Measurements from ENCODE around the gene PTPRJ. TPM values are rescaled to one million over a fixed set of nuclear protein-coding genes. Genes with fewer than 3 reads are reported as not detected.

The PTPRJ gene
- total and polyA plus RNA-seq, 9 of the 15 experiments (the other 6 are each of a cell fraction or from before 2014, with no cell fraction given) = 0.56 to 10.7 (median 4.8) TPM

DNA sequence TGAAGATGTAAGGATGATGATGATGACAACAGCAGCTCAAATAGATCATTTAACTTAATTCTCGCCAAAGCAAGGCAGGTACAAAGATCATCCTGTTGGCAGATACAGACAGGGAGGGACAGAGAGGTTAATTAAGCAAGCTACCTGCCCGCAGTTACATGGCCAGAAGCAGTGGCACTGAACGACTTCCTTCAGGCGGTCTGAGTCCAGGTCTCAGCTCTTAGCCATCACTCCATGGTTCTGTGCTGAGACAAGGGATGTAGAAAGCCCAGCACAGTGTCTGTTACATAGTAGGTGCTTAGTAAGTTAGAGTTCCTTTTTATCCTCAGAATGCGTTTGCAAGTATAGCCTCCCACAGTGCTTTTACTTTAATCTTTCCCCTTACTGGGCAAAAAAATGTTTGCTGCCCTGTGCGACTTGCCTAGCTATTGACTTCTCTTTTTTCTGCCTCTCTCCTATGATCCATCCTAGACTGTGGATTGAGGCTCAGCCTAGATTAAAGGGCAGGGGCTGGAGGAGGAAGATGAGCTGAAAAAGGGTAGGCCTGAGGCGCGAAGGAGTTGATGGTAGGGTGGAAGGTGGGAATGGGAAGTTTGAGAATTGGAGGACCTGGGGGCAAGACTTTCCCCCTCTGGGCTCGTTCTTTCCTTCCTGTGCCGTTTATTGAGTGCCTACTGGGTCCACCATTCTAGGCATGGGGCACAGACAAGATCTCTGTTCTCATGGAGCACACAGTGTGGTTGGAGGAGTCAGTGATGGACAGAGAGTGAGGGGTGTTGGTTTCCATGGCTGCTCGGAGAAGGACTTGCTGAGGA is 128.1 kb downstream of the PTPRJ start:
- no peak for DNase-seq (ENCODE audit: extremely low read depth in 1 of 4, low spot score in 3 of 4)
- Histone ChIP-seq H3K9me1 (ENCODE audit: control insufficient read depth, insufficient read depth, low read length) (no peaks in the 10 kb centered on the region), H3K27me3 (ENCODE audit: control insufficient read depth in 2 of 2, insufficient read depth in 2 of 2, low read length in 2 of 2) (no peaks in the 10 kb centered on the region), H4K20me1 (replicated peaks; ENCODE audit: control insufficient read depth, insufficient read depth, low read length) (no peaks in the 10 kb centered on the region), H3K4me3 (no peak overlapping the region), H2AFZ (ENCODE audit: low read depth, low read length) (no peak overlapping the region), H3K36me3 (ENCODE audit: control insufficient read depth, insufficient read depth, low read length) (no peaks in the 10 kb centered on the region), H3K27ac (ENCODE audit: extremely low read depth, low read depth, low read length) (no peak overlapping the region), H3K4me1 (replicated peaks in 1 of 2; ENCODE audit: control insufficient read depth in 2 of 2, insufficient read depth in 2 of 2, low read length in 2 of 2) (peaks cover 4 to 5% of the 10 kb centered on the region in 2 experiments; a peak in 4 of 5 replicates), H3K4me2 (ENCODE audit: insufficient read depth, low read length) (no peak overlapping the region), H3K79me2 (ENCODE audit: control insufficient read depth, insufficient read depth, low read length) (no peaks in the 10 kb centered on the region), H3K9ac (ENCODE audit: insufficient read depth in 1 of 2, low read depth in 2 of 2, low read length in 2 of 2) (peak overlapping the region in 1 of 2 experiments; percentile 36; a peak in 1 of 4 replicates), H3K9me3 (replicated peaks; ENCODE audit: control insufficient read depth, insufficient read depth, low read depth, low read length) (no peaks in the 10 kb centered on the region)
- in situ Hi-C loops (cut with MboI) (loop anchor here (5.0 to 10.0 kb wide), 2 partner anchors 171 to 254 kb away; no protein-coding TSS in a partner anchor), intact Hi-C loops (cut with micrococcal nuclease) (loop anchor here (5.0 kb wide), 1 partner anchor 131 kb away; no protein-coding TSS in a partner anchor)
- WGBS (ENCODE audit: insufficient coverage, low coverage, missing lambda C conversion rate) = 45% methylated on average over 11 of the region's 11 CpGs
- ATAC-seq = no peak
- ChIA-PET CTCF (ENCODE audit: low intra/inter-chr PET ratio) (interaction anchor here (1.1 to 5.8 kb wide), 3 partner anchors 173 to 467 kb away, joined by 3 to 77 read pairs (median 3); no protein-coding TSS in a partner anchor), POLR2A (interaction anchor here (0.6 to 2.2 kb wide), 5 partner anchors 9 to 198 kb away, joined by 3 to 5 read pairs (median 3); no protein-coding TSS in a partner anchor)
- TF ChIP-seq SOX6 (IDR thresholded peaks at IDR 0.05) (no peak), RBM14 (IDR thresholded peaks at IDR 0.05; ENCODE audit: borderline replicate concordance, insufficient read depth, low read depth, low read length) (no peak), TRIM24 (IDR thresholded peaks at IDR 0.05) (no peak)
- FAIRE-seq = no peak
- BruUV-seq (replicated peaks) = no TSS peak

Measured in K562 (cell line).